HG03432 (cell line): Measurements from ENCODE around the gene PHACTR2.

Experiments used
- ATAC-seq: cut with Tn5 transposase; IDR thresholded peaks from one replicate; pipeline ENCODE4 v1.9.1; 2021; ENCODE audit warnings: mild to moderate bottlenecking, moderate library complexity; ENCODE audit not compliant: unreplicated experiment

The PHACTR2 gene

GRCh38 chr6:143739341-143739851 is 61.6 kb downstream of the PHACTR2 start:
- no peak for ATAC-seq

GRCh38 chr6:143740213-143740612 is 62.4 kb downstream of the PHACTR2 start:
- ATAC-seq, result no peak

GRCh38 chr6:143741480-143741879 is 63.7 kb downstream of the PHACTR2 start:
- no peak for ATAC-seq

- ATAC-seq, result no peak
Measured at GRCh38 chr6:143742070-143742954, 64.5 kb downstream of the PHACTR2 start.

- ATAC-seq, result no peak
Measured at GRCh38 chr6:143742955-143743255, 65.1 kb downstream of the PHACTR2 start.

GRCh38 chr6:143743301-143744166 is 65.8 kb downstream of the PHACTR2 start:
- ATAC-seq, result no peak

GRCh38 chr6:143744551-143745165 is 66.9 kb downstream of the PHACTR2 start:
- no peak for ATAC-seq

GRCh38 chr6:143745166-143746133 is 67.7 kb downstream of the PHACTR2 start:
- no peak for ATAC-seq

GRCh38 chr6:143746202-143747119 is 68.7 kb downstream of the PHACTR2 start:
- no peak for ATAC-seq

- ATAC-seq, result no peak
Measured at GRCh38 chr6:143747347-143747842, 69.6 kb downstream of the PHACTR2 start.

- ATAC-seq, result no peak
Measured at GRCh38 chr6:143749891-143750290, 72.1 kb downstream of the PHACTR2 start.

GRCh38 chr6:143750877-143751276 is 73.1 kb downstream of the PHACTR2 start:
- ATAC-seq, result no peak

GRCh38 chr6:143752459-143752858 is 74.7 kb downstream of the PHACTR2 start:
- ATAC-seq, result no peak

- no peak for ATAC-seq
Measured at GRCh38 chr6:143753678-143754077, 75.9 kb downstream of the PHACTR2 start.

GRCh38 chr6:143754204-143754603 is 76.4 kb downstream of the PHACTR2 start:
- ATAC-seq, result no peak

GRCh38 chr6:143755301-143755744 is 77.6 kb downstream of the PHACTR2 start:
- no peak for ATAC-seq

GRCh38 chr6:143757346-143757832 is 79.6 kb downstream of the PHACTR2 start:
- no peak for ATAC-seq

- no peak for ATAC-seq
Measured at GRCh38 chr6:143758551-143758950, 80.8 kb downstream of the PHACTR2 start.

GRCh38 chr6:143759666-143760065 is 81.9 kb downstream of the PHACTR2 start:
- ATAC-seq, result no peak
